ENCODE data around the gene MRC1. TPM values are rescaled to one million over a fixed set of nuclear protein-coding genes. Genes with fewer than 3 reads are reported as not detected.

The MRC1 gene
- total and polyA plus RNA-seq, 2 donors (not counting 1 experiment from before 2014, with no cell fraction given): 0.12 TPM; not detected in 1

- no peak overlapping the region for H3K9ac ChIP-seq (ENCODE audit: low read length)
- H4K20me1 ChIP-seq (ENCODE audit: control insufficient read depth, insufficient read depth, low read length, poor library complexity, severe bottlenecking): no peaks in the 10 kb centered on the region
- H3K27ac Mint-ChIP-seq: no peak overlapping the region
- no peak overlapping the region for H3K4me2 ChIP-seq (replicated peaks; ENCODE audit: low read depth, low read length, poor library complexity, severe bottlenecking)
- H3K9me3 Mint-ChIP-seq (ENCODE audit: insufficient read depth): peaks cover 5% of the 10 kb centered on the region
- H3K4me1 Mint-ChIP-seq: peaks cover 4% of the 10 kb centered on the region
- no peaks in the 10 kb centered on the region for H3K36me3 ChIP-seq (replicated peaks in 1 of 2; ENCODE audit: control extremely low read depth in 1 of 2, control insufficient read depth in 1 of 2, extremely low read depth in 1 of 2, insufficient read depth in 2 of 2, low read length in 1 of 2)
- H2AFZ ChIP-seq (ENCODE audit: insufficient read depth, low read depth, low read length, poor library complexity, severe bottlenecking): no peak overlapping the region
- H3K4me3 Mint-ChIP-seq: no peak overlapping the region
- no peaks in the 10 kb centered on the region for H3K9me3 ChIP-seq (ENCODE audit: control extremely low read depth in 1 of 3, control insufficient read depth in 2 of 3, insufficient read depth in 1 of 3, low read length in 2 of 3)
- no peak for DNase-seq
- H3K27me3 ChIP-seq (replicated peaks in 1 of 4; ENCODE audit: control extremely low read depth in 1 of 4, control insufficient read depth in 3 of 4, insufficient read depth in 4 of 4, low read length in 3 of 4): no peaks in the 10 kb centered on the region
- no peak for ATAC-seq (ENCODE audit: low read depth)
- ChIA-PET CTCF (no interaction called here), POLR2A (no interaction called here)
- H3K27ac ChIP-seq (ENCODE audit: low read length in 2 of 2): no peak overlapping the region
- H3K4me3 ChIP-seq (ENCODE audit: control extremely low read depth in 1 of 5, extremely low read depth in 1 of 5, insufficient read depth in 1 of 5, low read depth in 2 of 5, low read length in 4 of 5): no peak overlapping the region
- H3K79me2 ChIP-seq (ENCODE audit: control insufficient read depth, insufficient read depth, low read length): no peaks in the 10 kb centered on the region
- H3K4me1 ChIP-seq (ENCODE audit: control insufficient read depth in 2 of 2, insufficient read depth in 2 of 2, low read length in 2 of 2): no peaks in the 10 kb centered on the region
- WGBS (ENCODE audit: insufficient coverage): 100% methylated on average over 2 of the region's 10 CpGs
- TF ChIP-seq CTCF (IDR thresholded peaks at IDR 0.05) (no peak), EZH2 (IDR thresholded peaks at IDR 0.05; ENCODE audit: borderline replicate concordance, insufficient read depth, low read depth, low read length, poor library complexity, severe bottlenecking) (no peak)
- peaks cover 3% of the 10 kb centered on the region for H3K27me3 Mint-ChIP-seq
- intact Hi-C loops (cut with micrococcal nuclease): no loop called here
Measured at GRCh38 chr10:17866346-17866745, 57.2 kb downstream of the MRC1 start.

- POLR2A ChIA-PET: no interaction called here
- no peaks in the 10 kb centered on the region for H3K27me3 ChIP-seq (replicated peaks in 1 of 4; ENCODE audit: control extremely low read depth in 1 of 4, control insufficient read depth in 3 of 4, insufficient read depth in 4 of 4, low read length in 3 of 4)
- no peak overlapping the region for H2AFZ ChIP-seq (ENCODE audit: insufficient read depth, low read depth, low read length, poor library complexity, severe bottlenecking)
- no peaks in the 10 kb centered on the region for H3K79me2 ChIP-seq (ENCODE audit: control insufficient read depth, insufficient read depth, low read length)
- H3K27me3 Mint-ChIP-seq: peaks cover 3% of the 10 kb centered on the region
- no peaks in the 10 kb centered on the region for H4K20me1 ChIP-seq (ENCODE audit: control insufficient read depth, insufficient read depth, low read length, poor library complexity, severe bottlenecking)
- no peak for ATAC-seq (ENCODE audit: low read depth)
- CTCF ChIA-PET: no interaction called here
- no peak overlapping the region for H3K27ac ChIP-seq (ENCODE audit: low read length in 2 of 2)
- H3K9me3 Mint-ChIP-seq (ENCODE audit: insufficient read depth): peaks cover 5% of the 10 kb centered on the region
- no peak overlapping the region for H3K4me3 Mint-ChIP-seq
- H3K9me3 ChIP-seq (ENCODE audit: control extremely low read depth in 1 of 3, control insufficient read depth in 2 of 3, insufficient read depth in 1 of 3, low read length in 2 of 3): no peaks in the 10 kb centered on the region
- 79% methylated on average over 2 of the region's 2 CpGs for WGBS (ENCODE audit: insufficient coverage)
- no peak overlapping the region for H3K9ac ChIP-seq (ENCODE audit: low read length)
- intact Hi-C loops (cut with micrococcal nuclease): no loop called here
- no peak overlapping the region for H3K4me3 ChIP-seq (ENCODE audit: control extremely low read depth in 1 of 5, extremely low read depth in 1 of 5, insufficient read depth in 1 of 5, low read depth in 2 of 5, low read length in 4 of 5)
- no peaks in the 10 kb centered on the region for H3K36me3 ChIP-seq (replicated peaks in 1 of 2; ENCODE audit: control extremely low read depth in 1 of 2, control insufficient read depth in 1 of 2, extremely low read depth in 1 of 2, insufficient read depth in 2 of 2, low read length in 1 of 2)
- H3K27ac Mint-ChIP-seq: no peak overlapping the region
- TF ChIP-seq CTCF (IDR thresholded peaks at IDR 0.05) (no peak), EZH2 (IDR thresholded peaks at IDR 0.05; ENCODE audit: borderline replicate concordance, insufficient read depth, low read depth, low read length, poor library complexity, severe bottlenecking) (no peak)
- no peak for DNase-seq
- peaks cover 4% of the 10 kb centered on the region for H3K4me1 Mint-ChIP-seq
- no peaks in the 10 kb centered on the region for H3K4me1 ChIP-seq (ENCODE audit: control insufficient read depth in 2 of 2, insufficient read depth in 2 of 2, low read length in 2 of 2)
- no peak overlapping the region for H3K4me2 ChIP-seq (replicated peaks; ENCODE audit: low read depth, low read length, poor library complexity, severe bottlenecking)
Measured at GRCh38 chr10:17867056-17867455, 57.9 kb downstream of the MRC1 start.

Measured in B cell (primary cell).